HL-60 (cell line): ENCODE results near the gene YY2.

ENCODE experiments used
- DNase-seq, 2 experiments: peaks; one replicate each; pipeline ENCODE4 v3.0.0-alpha.2; 2010 to 2020; ENCODE audit warnings: low read depth in 1 of 2, low spot score in 1 of 2
- H3K27ac ChIP-seq: fragments of 250-450 bp; sonication (Bioruptor Pico); replicated peaks from 2 replicates; pipeline ENCODE4 v1.5.1; 2020; ENCODE audit warnings: mild to moderate bottlenecking, moderate library complexity
- H3K27me3 ChIP-seq: fragments of 250-450 bp; sonication (Bioruptor Pico); 2 replicates; pipeline ENCODE4 v1.5.1; 2021; ENCODE audit warnings: mild to moderate bottlenecking, moderate library complexity; ENCODE audit not compliant: insufficient read depth, poor library complexity, severe bottlenecking
- H3K4me3 ChIP-seq: replicated peaks from 2 replicates; pipeline ENCODE4 v1.5.1; 2011; ENCODE audit warnings: mild to moderate bottlenecking, control low read depth, low read length; ENCODE audit not compliant: insufficient read depth
- GABPA ChIP-seq: IDR thresholded peaks from 2 replicates; pipeline ENCODE4 v1.6.1; 2012; ENCODE audit warnings: low read depth
- POLR2AphosphoS5 ChIP-seq: IDR thresholded peaks from 2 replicates; pipeline ENCODE4 v1.6.1; 2012; ENCODE audit warnings: low read depth
- SPI1 ChIP-seq: IDR thresholded peaks from 2 replicates; pipeline ENCODE4 v1.6.1; 2012; ENCODE audit warnings: low read depth, mild to moderate bottlenecking, borderline replicate concordance
- TF ChIP-seq, protein P1 (sequence below): IDR thresholded peaks from one replicate; pipeline ENCODE4 v1.5.1; 2011; ENCODE audit warnings: low read length, control low read depth, inconsistent platforms; ENCODE audit not compliant: insufficient read depth
- TF ChIP-seq, protein P2 (sequence below): IDR thresholded peaks from 2 replicates; pipeline ENCODE4 v1.6.1; 2012; ENCODE audit warnings: low read depth; ENCODE audit not compliant: insufficient replicate concordance

The YY2 gene

GRCh38 chrX:21881881-21882574, 26.2 kb downstream of the YY2 start:
- no peak for DNase-seq
- TF ChIP-seq, protein P1, sequence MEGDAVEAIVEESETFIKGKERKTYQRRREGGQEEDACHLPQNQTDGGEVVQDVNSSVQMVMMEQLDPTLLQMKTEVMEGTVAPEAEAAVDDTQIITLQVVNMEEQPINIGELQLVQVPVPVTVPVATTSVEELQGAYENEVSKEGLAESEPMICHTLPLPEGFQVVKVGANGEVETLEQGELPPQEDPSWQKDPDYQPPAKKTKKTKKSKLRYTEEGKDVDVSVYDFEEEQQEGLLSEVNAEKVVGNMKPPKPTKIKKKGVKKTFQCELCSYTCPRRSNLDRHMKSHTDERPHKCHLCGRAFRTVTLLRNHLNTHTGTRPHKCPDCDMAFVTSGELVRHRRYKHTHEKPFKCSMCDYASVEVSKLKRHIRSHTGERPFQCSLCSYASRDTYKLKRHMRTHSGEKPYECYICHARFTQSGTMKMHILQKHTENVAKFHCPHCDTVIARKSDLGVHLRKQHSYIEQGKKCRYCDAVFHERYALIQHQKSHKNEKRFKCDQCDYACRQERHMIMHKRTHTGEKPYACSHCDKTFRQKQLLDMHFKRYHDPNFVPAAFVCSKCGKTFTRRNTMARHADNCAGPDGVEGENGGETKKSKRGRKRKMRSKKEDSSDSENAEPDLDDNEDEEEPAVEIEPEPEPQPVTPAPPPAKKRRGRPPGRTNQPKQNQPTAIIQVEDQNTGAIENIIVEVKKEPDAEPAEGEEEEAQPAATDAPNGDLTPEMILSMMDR, result no peak
- TF ChIP-seq, protein P2, sequence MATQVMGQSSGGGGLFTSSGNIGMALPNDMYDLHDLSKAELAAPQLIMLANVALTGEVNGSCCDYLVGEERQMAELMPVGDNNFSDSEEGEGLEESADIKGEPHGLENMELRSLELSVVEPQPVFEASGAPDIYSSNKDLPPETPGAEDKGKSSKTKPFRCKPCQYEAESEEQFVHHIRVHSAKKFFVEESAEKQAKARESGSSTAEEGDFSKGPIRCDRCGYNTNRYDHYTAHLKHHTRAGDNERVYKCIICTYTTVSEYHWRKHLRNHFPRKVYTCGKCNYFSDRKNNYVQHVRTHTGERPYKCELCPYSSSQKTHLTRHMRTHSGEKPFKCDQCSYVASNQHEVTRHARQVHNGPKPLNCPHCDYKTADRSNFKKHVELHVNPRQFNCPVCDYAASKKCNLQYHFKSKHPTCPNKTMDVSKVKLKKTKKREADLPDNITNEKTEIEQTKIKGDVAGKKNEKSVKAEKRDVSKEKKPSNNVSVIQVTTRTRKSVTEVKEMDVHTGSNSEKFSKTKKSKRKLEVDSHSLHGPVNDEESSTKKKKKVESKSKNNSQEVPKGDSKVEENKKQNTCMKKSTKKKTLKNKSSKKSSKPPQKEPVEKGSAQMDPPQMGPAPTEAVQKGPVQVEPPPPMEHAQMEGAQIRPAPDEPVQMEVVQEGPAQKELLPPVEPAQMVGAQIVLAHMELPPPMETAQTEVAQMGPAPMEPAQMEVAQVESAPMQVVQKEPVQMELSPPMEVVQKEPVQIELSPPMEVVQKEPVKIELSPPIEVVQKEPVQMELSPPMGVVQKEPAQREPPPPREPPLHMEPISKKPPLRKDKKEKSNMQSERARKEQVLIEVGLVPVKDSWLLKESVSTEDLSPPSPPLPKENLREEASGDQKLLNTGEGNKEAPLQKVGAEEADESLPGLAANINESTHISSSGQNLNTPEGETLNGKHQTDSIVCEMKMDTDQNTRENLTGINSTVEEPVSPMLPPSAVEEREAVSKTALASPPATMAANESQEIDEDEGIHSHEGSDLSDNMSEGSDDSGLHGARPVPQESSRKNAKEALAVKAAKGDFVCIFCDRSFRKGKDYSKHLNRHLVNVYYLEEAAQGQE, result no peak
- TF ChIP-seq GABPA (no peak), POLR2AphosphoS5 (no peak), SPI1 (no peak)
- Histone ChIP-seq H3K4me3 (no peak overlapping the region), H3K27me3 (no peaks in the 10 kb centered on the region), H3K27ac (no peak overlapping the region)

DNA sequence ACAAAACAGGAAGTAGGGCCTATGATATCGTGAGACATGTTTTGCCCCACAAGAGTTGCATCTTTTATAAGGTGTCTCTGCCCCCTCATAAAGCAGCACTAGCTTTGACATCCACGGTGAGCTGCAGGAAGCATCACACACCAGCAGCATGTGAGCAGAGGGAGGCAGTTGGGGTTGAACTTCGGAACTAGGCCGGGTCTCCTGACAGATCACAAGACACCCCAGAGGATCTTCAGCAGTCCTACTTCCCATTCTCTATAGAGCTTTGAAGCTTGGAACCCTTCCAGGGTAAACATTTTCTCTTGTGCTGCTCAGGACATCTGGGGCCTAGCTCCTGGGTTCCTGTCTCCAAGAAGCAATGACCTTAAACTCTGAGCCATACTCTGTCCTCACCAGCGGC, 27.5 kb downstream of the YY2 start:
- DNase-seq, result peak; percentile 10 to 25
- Histone ChIP-seq H3K27me3 (no peaks in the 10 kb centered on the region), H3K27ac (no peak overlapping the region), H3K4me3 (no peak overlapping the region)
- TF ChIP-seq SPI1 (no peak), POLR2AphosphoS5 (no peak), GABPA (no peak)
- TF ChIP-seq, protein P1, result no peak
- TF ChIP-seq, protein P2, result no peak

DNA sequence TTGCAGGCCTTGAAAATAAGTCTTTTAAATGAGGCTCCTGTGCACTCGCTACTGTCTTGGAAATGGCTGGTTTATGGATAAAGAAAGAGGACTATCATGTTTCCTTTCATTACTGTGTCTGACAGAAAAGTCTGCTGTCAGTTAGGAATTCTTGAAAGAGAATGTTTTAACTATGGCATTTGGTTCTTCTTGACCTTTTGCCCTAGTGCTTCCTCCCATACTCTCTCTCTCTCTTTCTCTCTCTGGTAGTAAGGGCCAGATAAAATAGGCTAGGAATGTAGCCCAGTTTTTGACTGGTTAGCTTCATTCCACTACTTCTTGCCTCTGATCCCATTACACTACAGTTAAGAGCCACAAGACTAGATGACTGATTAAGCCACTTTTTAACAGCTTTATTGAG, 29.8 kb downstream of the YY2 start:
- no peak for DNase-seq
- H3K27ac ChIP-seq, result no peak overlapping the region
- H3K4me3 ChIP-seq, result no peak overlapping the region
- TF ChIP-seq, protein P1, result no peak
- no peak for TF ChIP-seq GABPA
- no peak for TF ChIP-seq POLR2AphosphoS5
- TF ChIP-seq, protein P2, result no peak
- TF ChIP-seq SPI1, result no peak
- no peaks in the 10 kb centered on the region for H3K27me3 ChIP-seq
